B cell (primary cell): ENCODE measurements around the gene HTT. TPM values are rescaled to one million over a fixed set of nuclear protein-coding genes. Genes with fewer than 3 reads are reported as not detected.

Experiments
- ATAC-seq: fragments of 200-7000 bp; cut with Tn5 transposase; one replicate; pipeline ENCODE4 v1.10.0; 2021; ENCODE audit warnings: low read depth, mild to moderate bottlenecking, moderate number of reproducible peaks, moderate library complexity
- CTCF ChIA-PET: fragments of 350-600 bp; sonication (Branson Sonifier 250); formaldehyde crosslinking; loops from one replicate; lab custom pipeline; 2021; ENCODE audit warnings: antibody characterized with exemption, inconsistent platforms; lab: Charles Lee
- POLR2A ChIA-PET: fragments of 350-600 bp; sonication (Branson Sonifier 250); formaldehyde crosslinking; loops from one replicate; lab custom pipeline; 2021; ENCODE audit warnings: antibody characterized with exemption; lab: Charles Lee
- DNase-seq: peaks from one replicate; pipeline ENCODE4 v3.0.0; 2013
- H2AFZ ChIP-seq: 2 replicates; pipeline ENCODE4 v1.6.1; 2012; ENCODE audit warnings: mild to moderate bottlenecking, low read depth, low read length; ENCODE audit not compliant: insufficient read depth, poor library complexity, severe bottlenecking
- H3K27ac ChIP-seq, 2 donors: 1 replicate in 1 of 2; 2 replicates in 1 of 2; pipeline ENCODE4 v1.5.1; 2012 to 2013; ENCODE audit warnings: low read length in 2 of 2, mild to moderate bottlenecking in 2 of 2, moderate library complexity in 1 of 2
- H3K27me3 ChIP-seq, 4 experiments: fragments of 200-600 bp in 1 of 4; sonication (generic) in 1 of 4; replicated peaks in 1 of 4; 1 replicate in 2 of 4; 2 replicates in 2 of 4; pipeline versions ENCODE4 v1.6.1 to v1.7.0; 2013 to 2016; ENCODE audit warnings: low read length in 3 of 4, mild to moderate bottlenecking in 2 of 4, mixed read lengths in 1 of 4, moderate library complexity in 1 of 4; ENCODE audit not compliant: insufficient read depth in 4 of 4, control insufficient read depth in 3 of 4; ENCODE audit errors: control extremely low read depth in 1 of 4
- H3K36me3 ChIP-seq, 2 experiments: replicated peaks in 1 of 2; 1 replicate in 1 of 2; 2 replicates in 1 of 2; pipeline versions ENCODE4 v1.6.1 to v1.7.1; 2013; ENCODE audit warnings: low read length in 1 of 2; ENCODE audit not compliant: insufficient read depth in 2 of 2, control insufficient read depth in 1 of 2; ENCODE audit errors: control extremely low read depth in 1 of 2, extremely low read depth in 1 of 2
- H3K4me1 ChIP-seq, 2 donors: fragments of 200-600 bp in 1 of 2; sonication (generic) in 1 of 2; 1 replicate in 1 of 2; 2 replicates in 1 of 2; pipeline versions ENCODE4 v1.5.1 to v1.6.1; 2013 to 2017; ENCODE audit warnings: low read length in 2 of 2; ENCODE audit not compliant: control insufficient read depth in 2 of 2, insufficient read depth in 2 of 2
- H3K4me2 ChIP-seq: replicated peaks from 2 replicates; pipeline ENCODE3; 2012; ENCODE audit warnings: mild to moderate bottlenecking, low read depth, low read length; ENCODE audit not compliant: poor library complexity, severe bottlenecking
- H3K4me3 ChIP-seq, 5 experiments: fragments of 200-600 bp in 1 of 5; sonication (generic) in 1 of 5; 1 replicate in 3 of 5; 2 replicates in 2 of 5; pipeline versions ENCODE4 v1.5.1 to v1.7.0; 2011 to 2016; ENCODE audit warnings: low read length in 4 of 5, mild to moderate bottlenecking in 4 of 5, low read depth in 2 of 5, control low read depth in 1 of 5, moderate library complexity in 1 of 5; ENCODE audit not compliant: insufficient read depth in 1 of 5; ENCODE audit errors: control extremely low read depth in 1 of 5, extremely low read depth in 1 of 5
- H3K79me2 ChIP-seq: fragments of 200-600 bp; sonication (generic); one replicate; pipeline ENCODE4 v1.6.0; 2016; ENCODE audit warnings: low read length; ENCODE audit not compliant: control insufficient read depth, insufficient read depth
- H3K9ac ChIP-seq: fragments of 200-600 bp; sonication (generic); 2 replicates; pipeline ENCODE4 v1.6.1; 2017; ENCODE audit warnings: mild to moderate bottlenecking, low read length, moderate library complexity
- H3K9me3 ChIP-seq, 3 donors: one replicate each; pipeline versions ENCODE4 v1.6.1 to v1.7.1; 2013; ENCODE audit warnings: low read length in 2 of 3; ENCODE audit not compliant: control insufficient read depth in 2 of 3, insufficient read depth in 1 of 3; ENCODE audit errors: control extremely low read depth in 1 of 3
- H4K20me1 ChIP-seq: 2 replicates; pipeline ENCODE4 v1.6.0; 2012; ENCODE audit warnings: mild to moderate bottlenecking, low read length; ENCODE audit not compliant: insufficient read depth, control insufficient read depth, poor library complexity, severe bottlenecking
- H3K27ac Mint-ChIP-seq: one replicate; pipeline ENCODE4 v1.8.0; 2021; ENCODE audit warnings: mixed read lengths
- H3K27me3 Mint-ChIP-seq: one replicate; pipeline ENCODE4 v1.8.0; 2021; ENCODE audit warnings: mixed read lengths
- H3K4me1 Mint-ChIP-seq: one replicate; pipeline ENCODE4 v1.8.0; 2021; ENCODE audit warnings: mixed read lengths
- H3K4me3 Mint-ChIP-seq: one replicate; pipeline ENCODE4 v1.8.0; 2021; ENCODE audit warnings: mixed read lengths
- H3K9me3 Mint-ChIP-seq: one replicate; pipeline ENCODE4 v1.8.0; 2022; ENCODE audit warnings: mixed read lengths; ENCODE audit not compliant: insufficient read depth
- EZH2 ChIP-seq: IDR thresholded peaks from 2 replicates; pipeline ENCODE4 v1.6.1; 2012; ENCODE audit warnings: borderline replicate concordance, low read depth, mild to moderate bottlenecking, moderate library complexity, low read length; ENCODE audit not compliant: insufficient read depth, poor library complexity, severe bottlenecking
- WGBS: methylation state at CpG from one replicate; pipeline ENCODE4 v1.1.5; 2013; ENCODE audit warnings: missing lambda C conversion rate; ENCODE audit not compliant: insufficient coverage; 5-methylcytosine and 5-hydroxymethylcytosine counted together
- intact Hi-C: fragments of 100-400 bp; cut with micrococcal nuclease; formaldehyde crosslinking; loops from one replicate; pipeline ENCODE4 v1.10.0; 2022
- polyA plus RNA-seq: library from polyadenylated mRNA; depleted of rRNA; stranded (reverse); fragments of >200 nt; gene quantifications from 2 replicates; pipeline ENCODE4 v1.2.3, GENCODE V29; 2012
- total RNA-seq, 2 donors: library from RNA; stranded (reverse); fragments of 120-200 nt in 1 of 2; gene quantifications; 1 replicate in 1 of 2; 2 replicates in 1 of 2; pipeline versions ENCODE4 v1.2.3 to v1.2.4, GENCODE V29; 2013 to 2022
- TF ChIP-seq, protein P1 (sequence below): fragments of 200-600 bp; IDR thresholded peaks from one replicate; pipeline ENCODE4 v1.8.0; 2022; ENCODE audit warnings: antibody characterized with exemption, mild to moderate bottlenecking

Gene HTT
- total and polyA plus RNA-seq, 2 donors (not counting 1 experiment from before 2014, with no cell fraction given) = 52.8 to 195 TPM

DNA sequence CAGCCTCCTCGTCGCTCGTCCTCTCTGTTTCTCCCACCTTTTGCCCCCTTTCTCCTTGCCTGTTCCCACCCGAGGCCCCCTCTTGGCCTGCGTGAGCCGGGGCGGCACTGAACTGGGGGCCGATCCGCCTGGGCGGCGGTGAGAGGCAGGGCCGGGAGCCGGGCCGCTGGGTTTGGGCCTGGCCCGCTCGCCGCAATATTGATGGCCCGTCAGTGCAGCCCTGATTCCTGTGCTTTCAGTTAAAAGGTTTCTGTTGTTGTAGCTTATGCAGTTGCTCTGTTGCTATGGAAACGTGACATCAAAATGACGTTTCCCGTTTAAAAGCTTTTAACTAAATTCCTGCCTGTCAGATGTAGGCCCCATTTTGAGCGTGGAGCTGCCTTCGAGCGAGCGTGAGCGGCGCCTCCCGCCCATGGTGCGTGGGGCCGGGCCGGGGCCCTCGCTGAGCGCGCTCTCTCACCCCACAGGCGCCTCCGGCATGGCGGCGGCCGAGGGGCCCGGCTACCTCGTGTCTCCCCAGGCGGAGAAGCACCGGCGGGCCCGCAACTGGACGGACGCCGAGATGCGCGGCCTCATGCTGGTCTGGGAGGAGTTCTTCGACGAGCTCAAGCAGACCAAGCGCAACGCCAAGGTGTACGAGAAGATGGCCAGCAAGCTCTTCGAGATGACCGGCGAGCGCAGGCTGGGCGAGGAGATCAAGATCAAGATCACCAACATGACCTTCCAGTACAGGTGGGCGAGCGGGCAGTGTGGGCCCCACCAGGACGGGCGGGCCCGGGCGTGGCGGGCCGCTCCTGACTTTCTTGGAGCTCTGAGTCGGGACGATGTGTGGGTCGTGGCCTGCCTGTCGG is 174.6 kb downstream of the HTT start, which contains the start of gene MSANTD1:
Gene MSANTD1, plus strand, starts transcription at position 349 of the 851 bp plus-strand sequence. Its CDS starts 64 bp downstream, at position 413.
- no peak for DNase-seq
- intact Hi-C loops = no loop called here

More for the DNA sequence above, 174.6 kb downstream of the HTT start, which contains the start of gene MSANTD1:
- TF ChIP-seq, protein P1, sequence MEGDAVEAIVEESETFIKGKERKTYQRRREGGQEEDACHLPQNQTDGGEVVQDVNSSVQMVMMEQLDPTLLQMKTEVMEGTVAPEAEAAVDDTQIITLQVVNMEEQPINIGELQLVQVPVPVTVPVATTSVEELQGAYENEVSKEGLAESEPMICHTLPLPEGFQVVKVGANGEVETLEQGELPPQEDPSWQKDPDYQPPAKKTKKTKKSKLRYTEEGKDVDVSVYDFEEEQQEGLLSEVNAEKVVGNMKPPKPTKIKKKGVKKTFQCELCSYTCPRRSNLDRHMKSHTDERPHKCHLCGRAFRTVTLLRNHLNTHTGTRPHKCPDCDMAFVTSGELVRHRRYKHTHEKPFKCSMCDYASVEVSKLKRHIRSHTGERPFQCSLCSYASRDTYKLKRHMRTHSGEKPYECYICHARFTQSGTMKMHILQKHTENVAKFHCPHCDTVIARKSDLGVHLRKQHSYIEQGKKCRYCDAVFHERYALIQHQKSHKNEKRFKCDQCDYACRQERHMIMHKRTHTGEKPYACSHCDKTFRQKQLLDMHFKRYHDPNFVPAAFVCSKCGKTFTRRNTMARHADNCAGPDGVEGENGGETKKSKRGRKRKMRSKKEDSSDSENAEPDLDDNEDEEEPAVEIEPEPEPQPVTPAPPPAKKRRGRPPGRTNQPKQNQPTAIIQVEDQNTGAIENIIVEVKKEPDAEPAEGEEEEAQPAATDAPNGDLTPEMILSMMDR = no peak
- TF ChIP-seq EZH2 = no peak
- H3K36me3 ChIP-seq = no peaks in the 10 kb centered on the region
- no peak within 1 kb of the TSS for H3K9ac ChIP-seq
- ChIA-PET CTCF (no interaction called here), POLR2A (no interaction called here)
- WGBS = 96% methylated on average over 63 of the region's 72 CpGs
- no peaks in the 10 kb centered on the region for H3K9me3 Mint-ChIP-seq
- H3K4me1 Mint-ChIP-seq = no peaks in the 10 kb centered on the region
- no peaks in the 10 kb centered on the region for H4K20me1 ChIP-seq
- no peaks in the 10 kb centered on the region for H3K27me3 ChIP-seq
- H3K79me2 ChIP-seq = no peaks in the 10 kb centered on the region
- H3K4me2 ChIP-seq = no peak within 1 kb of the TSS
- H3K27me3 Mint-ChIP-seq = no peaks in the 10 kb centered on the region
- no peak within 1 kb of the TSS for H3K4me3 Mint-ChIP-seq
- no peaks in the 10 kb centered on the region for H3K4me1 ChIP-seq
- H3K9me3 ChIP-seq = no peaks in the 10 kb centered on the region
- H3K4me3 ChIP-seq = no peak within 1 kb of the TSS
- no peak within 1 kb of the TSS for H2AFZ ChIP-seq
- H3K27ac ChIP-seq = no peak within 1 kb of the TSS
- no peak for ATAC-seq
- H3K27ac Mint-ChIP-seq = no peak within 1 kb of the TSS
